ENCODE results near the gene FBLN1. TPM values are rescaled to one million over a fixed set of nuclear protein-coding genes. Genes with fewer than 3 reads are reported as not detected.
"Not testable (repeated sequence)": the region's sequence is repeated elsewhere in the genome, so short reads cannot be mapped to it uniquely, and the experiment has no call there.

Gene FBLN1
- total RNA-seq, 1 donor from 2014 or later, result not detected

DNA sequence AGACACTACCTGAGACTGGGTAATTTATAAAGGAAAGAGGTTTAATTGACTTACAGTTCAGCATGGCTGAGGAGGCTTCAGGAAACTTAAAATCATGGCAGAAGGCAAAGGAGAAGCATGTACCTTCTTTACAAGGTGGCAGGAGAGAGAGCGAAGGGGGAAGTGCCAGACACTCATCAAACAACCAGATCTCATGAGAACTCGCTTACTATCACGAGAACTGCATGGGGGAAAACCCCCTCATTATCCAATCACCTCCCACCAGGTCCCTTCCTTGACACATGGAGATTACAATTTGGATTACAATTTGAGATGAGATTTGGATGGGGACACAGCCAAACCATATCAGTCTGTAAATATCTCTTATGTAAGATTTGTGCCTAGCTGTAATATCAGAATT is 118.0 kb downstream of the FBLN1 start:
- Mint-ChIP-seq H3K4me1 (no peaks in the 10 kb centered on the region), H3K36me3 (ENCODE audit: low read depth) (no peaks in the 10 kb centered on the region), H3K9me3 (no peaks in the 10 kb centered on the region), H3K27me3 (peaks cover 11% of the 10 kb centered on the region), H3K4me3 (no peak overlapping the region), H3K27ac (no peak overlapping the region)
- TF ChIP-seq, protein P1, sequence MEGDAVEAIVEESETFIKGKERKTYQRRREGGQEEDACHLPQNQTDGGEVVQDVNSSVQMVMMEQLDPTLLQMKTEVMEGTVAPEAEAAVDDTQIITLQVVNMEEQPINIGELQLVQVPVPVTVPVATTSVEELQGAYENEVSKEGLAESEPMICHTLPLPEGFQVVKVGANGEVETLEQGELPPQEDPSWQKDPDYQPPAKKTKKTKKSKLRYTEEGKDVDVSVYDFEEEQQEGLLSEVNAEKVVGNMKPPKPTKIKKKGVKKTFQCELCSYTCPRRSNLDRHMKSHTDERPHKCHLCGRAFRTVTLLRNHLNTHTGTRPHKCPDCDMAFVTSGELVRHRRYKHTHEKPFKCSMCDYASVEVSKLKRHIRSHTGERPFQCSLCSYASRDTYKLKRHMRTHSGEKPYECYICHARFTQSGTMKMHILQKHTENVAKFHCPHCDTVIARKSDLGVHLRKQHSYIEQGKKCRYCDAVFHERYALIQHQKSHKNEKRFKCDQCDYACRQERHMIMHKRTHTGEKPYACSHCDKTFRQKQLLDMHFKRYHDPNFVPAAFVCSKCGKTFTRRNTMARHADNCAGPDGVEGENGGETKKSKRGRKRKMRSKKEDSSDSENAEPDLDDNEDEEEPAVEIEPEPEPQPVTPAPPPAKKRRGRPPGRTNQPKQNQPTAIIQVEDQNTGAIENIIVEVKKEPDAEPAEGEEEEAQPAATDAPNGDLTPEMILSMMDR (IDR thresholded peaks at IDR 0.05), result no peak
- CTCF ChIA-PET, result no interaction called here
- ATAC-seq (ENCODE audit: low read depth) (no peak), DNase-seq (no peak)
- intact Hi-C loops (cut with micrococcal nuclease), result no loop called here
- POLR2A ChIA-PET, result no interaction called here

DNA sequence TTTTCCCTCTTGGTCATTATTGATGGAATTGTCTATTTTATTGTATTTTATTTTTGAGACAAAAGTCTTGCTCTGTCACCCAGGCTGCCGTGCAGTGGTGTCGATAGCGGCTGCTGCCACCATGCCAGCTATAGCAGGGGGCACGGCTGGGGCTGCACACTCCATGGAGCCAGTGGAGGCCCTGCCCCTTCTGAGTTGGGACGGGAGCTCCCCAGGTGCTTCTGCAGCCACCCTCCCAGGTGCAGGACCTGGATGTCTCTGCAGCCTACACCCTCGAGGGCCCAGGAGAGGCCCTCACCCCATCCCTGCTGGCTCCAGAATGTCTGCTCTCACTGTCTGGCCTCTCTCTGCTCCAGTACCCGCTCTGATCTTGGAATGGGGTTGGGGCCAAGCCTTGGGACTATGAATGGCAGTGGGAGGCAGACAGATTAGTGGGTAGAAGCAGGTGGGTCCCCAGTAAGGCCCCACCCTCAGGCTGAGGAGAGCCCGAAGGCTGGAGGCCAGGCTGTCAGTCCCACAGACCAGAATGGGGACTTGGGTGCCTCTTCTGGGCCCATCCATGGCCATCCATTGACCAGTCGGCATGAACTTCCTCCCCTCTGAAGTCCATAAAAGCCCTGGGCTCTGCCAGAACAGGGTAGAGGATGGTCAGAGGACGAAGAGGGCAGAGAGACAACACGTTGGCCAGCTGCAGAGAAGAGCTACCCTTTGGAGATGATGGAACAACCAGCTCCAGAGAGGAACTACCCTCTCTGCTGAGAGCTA is 119.3 kb downstream of the FBLN1 start:
- POLR2A ChIA-PET, result no interaction called here
- TF ChIP-seq, protein P1 (IDR thresholded peaks at IDR 0.05), result no peak
- ATAC-seq (ENCODE audit: low read depth) (no peak), DNase-seq (no peak)
- CTCF ChIA-PET, result no interaction called here
- H3K27me3 Mint-ChIP-seq, result peaks cover 14% of the 10 kb centered on the region
- H3K4me3 Mint-ChIP-seq, result no peak overlapping the region
- H3K36me3 Mint-ChIP-seq (ENCODE audit: low read depth), result no peaks in the 10 kb centered on the region
- H3K4me1 Mint-ChIP-seq, result no peaks in the 10 kb centered on the region
- H3K9me3 Mint-ChIP-seq, result no peaks in the 10 kb centered on the region
- intact Hi-C loops (cut with micrococcal nuclease), result no loop called here
- H3K27ac Mint-ChIP-seq, result no peak overlapping the region

DNA sequence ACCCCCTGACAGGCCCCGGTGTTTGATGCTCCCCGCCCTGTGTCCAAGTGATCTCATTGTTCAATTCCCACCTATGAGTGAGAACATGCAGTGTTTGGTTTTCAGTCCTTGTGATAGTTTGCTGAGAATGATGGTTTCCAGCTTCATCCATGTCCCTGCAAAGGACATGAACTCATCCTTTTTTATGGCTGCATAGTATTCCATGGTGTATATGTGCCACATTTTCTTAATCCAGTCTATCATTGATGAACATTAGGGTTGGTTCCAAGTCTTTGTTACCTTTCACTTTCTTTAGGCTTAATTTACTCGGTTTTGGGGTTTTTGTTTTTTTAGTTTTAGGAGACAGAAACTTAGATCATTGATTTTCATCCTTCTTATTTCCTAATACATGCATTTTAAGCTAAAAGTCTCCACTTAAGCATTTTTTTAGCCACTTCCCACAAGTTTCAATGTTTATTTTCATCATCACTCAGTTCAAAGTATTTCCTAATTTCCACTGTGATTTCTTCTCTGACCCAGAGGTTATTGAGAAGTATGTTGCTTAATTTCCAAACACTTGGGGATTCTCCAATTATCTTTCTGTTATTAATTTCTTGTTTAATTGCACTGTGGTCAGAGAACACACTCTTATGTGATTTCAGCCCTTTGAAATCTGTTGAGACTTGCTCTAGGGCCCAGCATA is 120.9 kb downstream of the FBLN1 start:
- DNase-seq; H3K27ac Mint-ChIP-seq; intact Hi-C loops (cut with micrococcal nuclease); CTCF ChIA-PET; H3K4me1 Mint-ChIP-seq; ATAC-seq (ENCODE audit: low read depth); H3K9me3 Mint-ChIP-seq; H3K36me3 Mint-ChIP-seq (ENCODE audit: low read depth); POLR2A ChIA-PET; H3K4me3 Mint-ChIP-seq: not testable (repeated sequence)
- H3K27me3 Mint-ChIP-seq, result peaks cover 14% of the 10 kb centered on the region

DNA sequence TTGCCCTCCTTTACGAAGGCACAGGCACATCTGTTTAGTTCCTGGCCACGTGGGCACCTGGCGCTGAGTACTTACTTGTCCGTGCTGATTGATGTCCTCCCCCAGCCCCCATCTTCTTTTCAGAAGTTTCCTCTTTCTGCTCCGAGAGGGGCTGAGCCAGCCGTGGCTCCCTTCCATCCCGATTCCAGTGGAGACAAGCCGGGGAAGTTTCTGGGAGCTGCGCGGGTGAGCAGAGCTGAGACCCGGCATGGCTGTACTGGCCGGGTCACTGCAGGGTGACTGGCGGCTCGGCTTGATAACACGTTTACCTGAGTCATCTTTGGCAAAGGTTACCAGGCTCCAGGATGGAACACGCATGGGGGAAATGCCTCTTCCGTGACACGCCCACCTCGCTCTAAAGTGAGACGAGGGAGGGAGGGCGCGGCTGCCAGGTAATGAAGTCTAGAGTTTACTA is 123.5 kb downstream of the FBLN1 start:
- intact Hi-C loops (cut with micrococcal nuclease), result no loop called here
- ChIA-PET CTCF (no interaction called here), POLR2A (no interaction called here)
- Mint-ChIP-seq H3K4me1 (no peaks in the 10 kb centered on the region), H3K9me3 (no peaks in the 10 kb centered on the region), H3K27ac (no peak overlapping the region), H3K27me3 (peaks cover 30% of the 10 kb centered on the region), H3K4me3 (no peak overlapping the region), H3K36me3 (ENCODE audit: low read depth) (no peaks in the 10 kb centered on the region)
- TF ChIP-seq, protein P1 (IDR thresholded peaks at IDR 0.05), result no peak
- ATAC-seq (ENCODE audit: low read depth) (no peak), DNase-seq (no peak)

DNA sequence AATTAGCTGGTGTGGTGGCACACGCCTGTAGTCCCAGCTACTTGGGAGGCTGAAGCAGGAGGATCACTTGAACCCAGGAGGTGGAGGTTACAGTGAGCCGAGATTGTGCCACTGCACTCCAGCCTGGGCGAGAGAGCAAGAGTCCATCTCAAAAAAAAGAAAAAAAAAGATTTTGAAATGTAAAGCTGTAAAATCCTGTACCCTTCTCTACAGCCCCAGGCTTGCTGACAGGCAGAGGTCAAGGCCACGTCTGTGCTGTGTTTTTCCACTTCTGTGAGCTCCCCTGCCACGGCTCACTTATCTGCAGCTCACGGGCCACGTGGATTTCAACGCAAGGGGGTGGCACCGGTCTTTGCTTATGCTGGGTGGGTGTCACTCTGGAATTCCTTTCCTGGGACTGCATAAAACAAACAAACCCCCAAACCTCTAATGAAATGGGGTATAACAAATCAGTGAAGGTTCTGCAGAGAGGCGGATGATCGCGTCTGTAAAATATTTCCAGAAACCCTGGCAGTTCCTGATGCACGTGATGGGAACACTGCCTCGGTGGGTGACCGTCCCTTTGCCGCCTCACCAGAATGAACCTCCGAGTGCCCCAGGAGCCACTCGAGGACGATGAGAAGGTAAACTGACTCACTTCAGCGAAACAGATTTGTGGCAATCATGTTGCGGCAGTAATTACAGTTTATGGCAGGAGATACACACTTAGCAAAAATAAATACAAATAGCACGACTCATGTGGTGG is 125.0 kb downstream of the FBLN1 start:
- Mint-ChIP-seq H3K9me3 (no peaks in the 10 kb centered on the region), H3K27ac (no peak overlapping the region), H3K4me1 (no peaks in the 10 kb centered on the region), H3K4me3 (no peak overlapping the region), H3K36me3 (ENCODE audit: low read depth) (no peaks in the 10 kb centered on the region), H3K27me3 (peaks cover 43% of the 10 kb centered on the region)
- ChIA-PET POLR2A (no interaction called here), CTCF (no interaction called here)
- TF ChIP-seq, protein P1 (IDR thresholded peaks at IDR 0.05), result no peak
- DNase-seq (no peak), ATAC-seq (ENCODE audit: low read depth) (no peak)
- intact Hi-C loops (cut with micrococcal nuclease), result no loop called here

Measured in activated B cell treated with CpG ODN at 0.5 μM for 24 hours (primary cell).